ENCODE results near the gene SUN3. TPM values are rescaled to one million over a fixed set of nuclear protein-coding genes. Genes with fewer than 3 reads are reported as not detected.

The SUN3 gene
- total and polyA plus RNA-seq, 2 of the 8 experiments (the other 6 are each of a cell fraction or from before 2014, with no cell fraction given), result not detected

- H3K4ac ChIP-seq (replicated peaks; ENCODE audit: insufficient read length, low read depth, low read length), result no peak overlapping the region
- TF ChIP-seq CBX8 (IDR thresholded peaks at IDR 0.05; ENCODE audit: borderline replicate concordance, low read depth, low read length) (no peak), BACH1 (IDR thresholded peaks at IDR 0.05; ENCODE audit: low read length) (no peak), CBX5 (IDR thresholded peaks at IDR 0.05; ENCODE audit: low read depth, low read length) (no peak), SIX5 (IDR thresholded peaks at IDR 0.05; ENCODE audit: low read depth, low read length) (no peak), EZH2 (IDR thresholded peaks at IDR 0.05; ENCODE audit: low read depth, low read length, severe bottlenecking) (no peak), SAP30 (IDR thresholded peaks at IDR 0.05; ENCODE audit: insufficient read depth, insufficient replicate concordance, low read length) (no peak), SIN3A (conservative IDR thresholded peaks at IDR 0.05 in 1 of 2, IDR thresholded peaks at IDR 0.05 in 1 of 2; ENCODE audit: low read depth in 1 of 2, low read length in 2 of 2) (no peak), MAX (IDR thresholded peaks at IDR 0.05) (no peak), E2F6 (IDR thresholded peaks at IDR 0.05) (no peak), ATF2 (IDR thresholded peaks at IDR 0.05; ENCODE audit: low read length) (no peak), FOSL1 (IDR thresholded peaks at IDR 0.05; ENCODE audit: insufficient read depth, low read depth, low read length) (no peak)
Measured at GRCh38 chr7:47953822-47954221, 75.1 kb downstream of the SUN3 start.

More at GRCh38 chr7:47953822-47954221, 75.1 kb downstream of the SUN3 start:
- H3K79me2 ChIP-seq (ENCODE audit: control insufficient read depth in 1 of 2, insufficient read depth in 2 of 2, low read length in 2 of 2), result no peaks in the 10 kb centered on the region
- no peak overlapping the region for H2AK5ac ChIP-seq (ENCODE audit: low read depth, low read length)
- H2BK12ac ChIP-seq (ENCODE audit: low read depth, low read length), result no peak overlapping the region
- no peak for DNase-seq (ENCODE audit: low read depth in 1 of 2, low spot score in 2 of 2)
- 90% methylated on average over 4 of the region's 4 CpGs; no CpG with 5 or more reads in 1 of the 2 experiments for WGBS, 2 experiments (ENCODE audit: extremely low coverage in 1 of 2, insufficient coverage in 1 of 2, insufficient read length in 1 of 2, insufficient replicate concordance in 2 of 2, low coverage in 1 of 2, low lambda C conversion rate in 2 of 2, missing lambda C conversion rate in 1 of 2)
- H4K20me1 ChIP-seq (replicated peaks in 1 of 2; ENCODE audit: control insufficient read depth in 1 of 2, insufficient read depth in 2 of 2, low read length in 2 of 2), result no peaks in the 10 kb centered on the region
- no peaks in the 10 kb centered on the region for H3K9me3 ChIP-seq (ENCODE audit: insufficient read depth in 2 of 2, low read depth in 1 of 2, low read length in 1 of 2)
- no peaks in the 10 kb centered on the region for H3K79me1 ChIP-seq (ENCODE audit: low read depth, low read length)
- no peak overlapping the region for H2BK5ac ChIP-seq (ENCODE audit: low read depth, low read length)
- H3K18ac ChIP-seq (ENCODE audit: extremely low read depth, low read length), result no peak overlapping the region
- no peak overlapping the region for H3K23ac ChIP-seq (ENCODE audit: insufficient read length)
- POLR2A ChIA-PET (ENCODE audit: partially characterized antibody), result interaction anchor here (0.6 kb wide), 1 partner anchor 22 kb away, joined by 3 read pairs; no protein-coding TSS in a partner anchor
- H3K4me1 ChIP-seq (replicated peaks in 1 of 4; ENCODE audit: control insufficient read depth in 3 of 4, insufficient read depth in 4 of 4, low read length in 3 of 4), result peaks cover 0 to 4% (median 1%) of the 10 kb centered on the region in 4 experiments; a peak in 4 of 7 replicates
- no peak overlapping the region for H3K56ac ChIP-seq (replicated peaks; ENCODE audit: insufficient read length, low read depth, low read length)
- no peak overlapping the region for H3K27ac ChIP-seq (ENCODE audit: low read depth, low read length)
- no peak overlapping the region for H4K5ac ChIP-seq (ENCODE audit: insufficient read length, low read depth, low read length)
- H3K9ac ChIP-seq (replicated peaks in 1 of 4; ENCODE audit: extremely low read depth in 1 of 4, low read depth in 3 of 4, low read length in 3 of 4), result no peak overlapping the region
- no peaks in the 10 kb centered on the region for H3K23me2 ChIP-seq (ENCODE audit: low read depth, low read length)
- peaks cover 2 to 20% (median 6%) of the 10 kb centered on the region in 4 experiments; a peak in 5 of 8 replicates for H3K36me3 ChIP-seq (ENCODE audit: control insufficient read depth in 2 of 4, insufficient read depth in 4 of 4, low read length in 3 of 4)
- FAIRE-seq, result no peak
- H2BK20ac ChIP-seq (ENCODE audit: low read length), result no peak overlapping the region
- no peak overlapping the region for H2AFZ ChIP-seq (ENCODE audit: low read length)
- H2BK120ac ChIP-seq (replicated peaks; ENCODE audit: low read depth, low read length), result no peak overlapping the region
- CTCF ChIA-PET (ENCODE audit: partially characterized antibody), result interaction anchor here (1.2 to 1.8 kb wide), 3 partner anchors 9 to 15 kb away, joined by 4 to 11 read pairs (median 4); no protein-coding TSS in a partner anchor
- H3K4me3 ChIP-seq (ENCODE audit: extremely low read depth in 1 of 4, insufficient read depth in 2 of 4, low read depth in 3 of 4, low read length in 4 of 4), result no peak overlapping the region
- H2BK15ac ChIP-seq (ENCODE audit: low read length), result no peak overlapping the region
- no peak overlapping the region for H3K4me2 ChIP-seq (ENCODE audit: insufficient read depth in 1 of 2, low read depth in 2 of 2, low read length in 2 of 2)
- no peak overlapping the region for H3K14ac ChIP-seq (ENCODE audit: insufficient read length)
- H4K8ac ChIP-seq (ENCODE audit: extremely low read depth, insufficient read depth, low read length), result no peak overlapping the region
- no peak overlapping the region for H4K91ac ChIP-seq (replicated peaks; ENCODE audit: insufficient read length, low read length)
- no peaks in the 10 kb centered on the region for H3K27me3 ChIP-seq (replicated peaks in 1 of 4; ENCODE audit: control insufficient read depth in 3 of 4, extremely low read depth in 1 of 4, insufficient read depth in 3 of 4, low read length in 3 of 4)

Data from H1 (cell line).